HG03439 (cell line): Measurements from ENCODE around the gene MMAB.
A peak's percentile ranks its signal among the peaks of the same experiment; 100 is the strongest.

ENCODE experiments used
- ATAC-seq: cut with Tn5 transposase; IDR thresholded peaks from one replicate; pipeline ENCODE4 v1.9.1; 2021; ENCODE audit warnings: mild to moderate bottlenecking, moderate library complexity; ENCODE audit not compliant: unreplicated experiment

MMAB gene

GRCh38 chr12:109573029-109573913, at the start of gene MMAB, which contains the start of gene MVK:
Gene MMAB, minus strand, starts transcription at chr12:109573504. Its CDS starts 24 bp downstream, at chr12:109573480.
Gene MVK, plus strand, starts transcription at chr12:109573794. Its CDS starts 1,029 bp downstream, at chr12:109574823.
- ATAC-seq, result peak; percentile 95

- ATAC-seq, result no peak
Observed at GRCh38 chr12:109621901-109622364, 48.6 kb upstream of the MMAB start.

GRCh38 chr12:109621211-109621694, 47.9 kb upstream of the MMAB start:
- ATAC-seq, result no peak

GRCh38 chr12:109619002-109619604, 45.8 kb upstream of the MMAB start:
- no peak for ATAC-seq

- ATAC-seq, result no peak
Observed at GRCh38 chr12:109618082-109618481, 44.8 kb upstream of the MMAB start.

- no peak for ATAC-seq
Observed at GRCh38 chr12:109617491-109617890, 44.2 kb upstream of the MMAB start.

GRCh38 chr12:109615556-109616229, 42.4 kb upstream of the MMAB start:
- ATAC-seq, result no peak

- ATAC-seq, result no peak
Observed at GRCh38 chr12:109613649-109614455, 40.5 kb upstream of the MMAB start.

- no peak for ATAC-seq
Observed at GRCh38 chr12:109612975-109613502, 39.7 kb upstream of the MMAB start.

GRCh38 chr12:109612003-109612402, 38.7 kb upstream of the MMAB start:
- ATAC-seq, result no peak

GRCh38 chr12:109611223-109611622, 37.9 kb upstream of the MMAB start:
- no peak for ATAC-seq

GRCh38 chr12:109610523-109610922, 37.2 kb upstream of the MMAB start:
- ATAC-seq, result no peak

- ATAC-seq, result no peak
Observed at GRCh38 chr12:109609342-109609741, 36.0 kb upstream of the MMAB start.

- no peak for ATAC-seq
Observed at GRCh38 chr12:109608793-109609192, 35.5 kb upstream of the MMAB start.

GRCh38 chr12:109608270-109608669, 35.0 kb upstream of the MMAB start:
- no peak for ATAC-seq

GRCh38 chr12:109607618-109608017, 34.3 kb upstream of the MMAB start:
- ATAC-seq, result no peak

GRCh38 chr12:109606320-109607028, 33.2 kb upstream of the MMAB start:
- no peak for ATAC-seq

- ATAC-seq, result no peak
Observed at GRCh38 chr12:109605599-109606228, 32.4 kb upstream of the MMAB start.

GRCh38 chr12:109605016-109605415, 31.7 kb upstream of the MMAB start:
- ATAC-seq, result no peak
